Measurements from ENCODE around the gene FBLN1.

Gene FBLN1

DNA sequence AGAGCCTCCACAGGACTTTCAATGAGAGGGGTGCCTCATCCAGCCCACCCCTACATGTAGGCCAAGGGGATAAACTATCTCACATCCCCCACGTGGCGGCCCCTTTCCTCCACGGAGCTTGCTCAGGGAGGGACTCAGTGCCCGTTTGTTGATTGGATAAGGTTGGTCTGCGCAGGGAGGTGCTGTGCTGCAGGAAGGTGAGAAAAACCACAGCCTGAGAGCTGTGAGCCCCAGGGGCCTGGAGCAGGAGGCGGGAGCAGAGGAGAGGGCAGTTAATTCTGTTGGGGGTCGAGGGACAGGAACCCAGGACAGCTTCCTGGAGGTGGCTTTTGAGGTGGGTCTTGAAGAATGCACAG lies 137.0 kb downstream of the FBLN1 start:
- Histone ChIP-seq H3K79me1 (replicated peaks; ENCODE audit: low read length, poor library complexity, severe bottlenecking) (no peaks in the 10 kb centered on the region), H3K4me2 (ENCODE audit: low read length, poor library complexity, severe bottlenecking) (no peak overlapping the region), H2AK5ac (ENCODE audit: low read length, severe bottlenecking) (peak overlapping the region; percentile 30), H3K14ac (ENCODE audit: low read length in 2 of 2) (no peak overlapping the region), H4K8ac (ENCODE audit: low read length) (no peak overlapping the region), H3K23ac (ENCODE audit: low read length in 2 of 2) (no peak overlapping the region), H2BK15ac (ENCODE audit: low read depth, poor library complexity, severe bottlenecking) (no peak overlapping the region), H3K9me3 (ENCODE audit: control insufficient read depth, low read length) (no peaks in the 10 kb centered on the region), H2BK5ac (ENCODE audit: low read depth, low read length, poor library complexity, severe bottlenecking) (no peak overlapping the region), H2BK120ac (ENCODE audit: low read depth, low read length) (no peak overlapping the region), H3K4ac (ENCODE audit: low read depth in 1 of 2, low read length in 2 of 2) (no peak overlapping the region), H2BK12ac (ENCODE audit: low read length in 2 of 2) (peak overlapping the region in 1 of 2 experiments; percentile 91), H3K27ac (ENCODE audit: low read length, poor library complexity, severe bottlenecking) (no peak overlapping the region), H4K91ac (ENCODE audit: low read length) (peak overlapping the region; percentile 19), H2AFZ (ENCODE audit: low read depth, low read length) (no peak overlapping the region), H3K36me3 (ENCODE audit: control insufficient read depth in 1 of 2, insufficient read depth in 2 of 2, low read depth in 1 of 2, low read length in 2 of 2) (no peaks in the 10 kb centered on the region), H3K4me1 (ENCODE audit: control insufficient read depth, insufficient read depth, low read depth, low read length) (peaks cover 9% of the 10 kb centered on the region), H3K9ac (ENCODE audit: low read length) (no peak overlapping the region), H3K4me3 (ENCODE audit: insufficient read depth in 1 of 2, low read depth in 1 of 2, low read length in 2 of 2) (no peak overlapping the region), H3K18ac (ENCODE audit: low read depth in 1 of 2, low read length in 2 of 2) (peak overlapping the region; percentile 11 to 89), H3K27me3 (ENCODE audit: control insufficient read depth in 1 of 2, insufficient read depth in 1 of 2, low read length in 2 of 2) (peaks cover 0 to 44% of the 10 kb centered on the region in 2 experiments)
- 65% methylated on average over 7 of the region's 7 CpGs for WGBS
- no peak for DNase-seq

DNA sequence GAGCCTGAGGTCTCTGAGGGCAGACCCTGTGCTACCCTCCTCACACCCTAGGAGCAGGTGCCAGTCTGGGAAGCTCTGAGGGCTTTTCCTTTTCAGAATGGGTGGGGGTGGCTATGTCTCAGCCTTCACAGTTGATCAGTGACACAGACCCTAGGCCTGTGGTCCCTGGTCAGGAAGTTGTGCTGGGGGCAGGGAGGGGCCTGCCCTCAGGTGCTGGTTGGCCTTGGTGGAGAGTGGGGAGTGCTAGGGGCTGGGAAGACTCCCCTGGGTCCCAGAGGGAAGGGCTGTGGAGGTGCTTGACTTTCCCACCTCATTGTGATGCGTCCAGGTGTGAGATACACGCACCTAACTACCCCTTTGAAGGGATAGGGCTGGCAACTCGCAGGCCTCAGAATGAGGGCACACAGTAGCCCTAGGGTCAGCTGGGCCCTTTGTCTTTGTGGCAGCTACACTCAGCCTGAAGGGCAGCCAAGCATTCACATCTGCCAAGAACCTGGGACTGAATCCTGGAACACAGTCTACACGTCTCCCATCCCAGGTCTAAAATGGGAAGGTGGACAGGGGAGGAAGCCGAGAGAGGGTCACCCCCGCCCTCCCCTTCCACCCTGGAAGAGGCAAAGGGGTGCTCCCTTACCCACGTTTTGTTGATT lies 137.7 kb downstream of the FBLN1 start:
- no peak overlapping the region for H4K8ac ChIP-seq (ENCODE audit: low read length)
- peaks cover 12% of the 10 kb centered on the region for H3K4me1 ChIP-seq (ENCODE audit: control insufficient read depth, insufficient read depth, low read depth, low read length)
- no peak overlapping the region for H3K18ac ChIP-seq (ENCODE audit: low read depth in 1 of 2, low read length in 2 of 2)
- no peak overlapping the region for H3K4me2 ChIP-seq (ENCODE audit: low read length, poor library complexity, severe bottlenecking)
- H2BK15ac ChIP-seq (ENCODE audit: low read depth, poor library complexity, severe bottlenecking), result peak overlapping the region; percentile 53
- no peak overlapping the region for H2AFZ ChIP-seq (ENCODE audit: low read depth, low read length)
- H3K9me3 ChIP-seq (ENCODE audit: control insufficient read depth, low read length), result no peaks in the 10 kb centered on the region
- no peak overlapping the region for H3K23ac ChIP-seq (ENCODE audit: low read length in 2 of 2)
- H3K4ac ChIP-seq (ENCODE audit: low read depth in 1 of 2, low read length in 2 of 2), result no peak overlapping the region
- H3K36me3 ChIP-seq (ENCODE audit: control insufficient read depth in 1 of 2, insufficient read depth in 2 of 2, low read depth in 1 of 2, low read length in 2 of 2), result no peaks in the 10 kb centered on the region
- H3K79me1 ChIP-seq (replicated peaks; ENCODE audit: low read length, poor library complexity, severe bottlenecking), result no peaks in the 10 kb centered on the region
- H2BK120ac ChIP-seq (ENCODE audit: low read depth, low read length), result no peak overlapping the region
- H3K27ac ChIP-seq (ENCODE audit: low read length, poor library complexity, severe bottlenecking), result no peak overlapping the region
- peaks cover 0 to 47% of the 10 kb centered on the region in 2 experiments for H3K27me3 ChIP-seq (ENCODE audit: control insufficient read depth in 1 of 2, insufficient read depth in 1 of 2, low read length in 2 of 2)
- peak overlapping the region; percentile 17 to 28 for H2BK12ac ChIP-seq (ENCODE audit: low read length in 2 of 2)
- H3K14ac ChIP-seq (ENCODE audit: low read length in 2 of 2), result peak overlapping the region in 1 of 2 experiments; percentile 31
- no peak overlapping the region for H2AK5ac ChIP-seq (ENCODE audit: low read length, severe bottlenecking)
- DNase-seq, result no peak
- no peak overlapping the region for H2BK5ac ChIP-seq (ENCODE audit: low read depth, low read length, poor library complexity, severe bottlenecking)
- no peak overlapping the region for H4K91ac ChIP-seq (ENCODE audit: low read length)
- WGBS, result 65% methylated on average over 7 of the region's 7 CpGs
- no peak overlapping the region for H3K9ac ChIP-seq (ENCODE audit: low read length)
- no peak overlapping the region for H3K4me3 ChIP-seq (ENCODE audit: insufficient read depth in 1 of 2, low read depth in 1 of 2, low read length in 2 of 2)

DNA sequence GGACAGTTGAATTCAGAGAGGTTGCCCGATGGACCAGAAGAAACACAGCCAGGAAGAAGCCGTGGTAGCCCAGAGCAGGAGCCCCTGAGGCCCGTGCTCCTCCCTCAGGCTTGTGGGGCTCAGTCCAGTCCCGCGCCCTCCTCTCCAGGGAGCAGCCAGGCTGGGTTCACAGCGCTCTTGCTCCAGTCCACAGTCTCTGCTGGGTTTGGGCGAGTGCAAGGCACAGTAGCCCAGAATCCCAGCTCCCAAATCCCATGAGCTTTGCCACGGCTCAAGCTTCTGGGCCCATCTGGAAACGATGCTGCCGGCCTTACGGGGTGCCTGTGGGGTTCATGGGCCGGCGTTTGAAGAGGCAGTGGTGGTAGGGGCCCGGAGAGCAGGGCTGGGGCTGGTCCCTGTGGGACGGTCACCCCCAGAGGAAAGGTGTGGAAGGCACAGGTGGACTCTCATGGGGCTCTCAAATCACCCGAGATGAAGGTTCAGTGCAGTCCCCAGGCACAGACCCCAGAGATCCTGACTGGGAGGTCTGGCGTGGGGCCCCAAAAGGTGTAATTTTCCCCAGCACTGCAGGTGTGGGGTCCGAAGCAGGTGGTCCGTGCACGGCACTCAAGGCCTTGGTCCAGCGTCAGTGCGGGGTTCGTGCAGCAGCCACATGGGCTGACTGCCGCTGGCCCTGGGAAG lies 138.4 kb downstream of the FBLN1 start:
- Histone ChIP-seq H3K4ac (ENCODE audit: low read depth in 1 of 2, low read length in 2 of 2) (no peak overlapping the region), H2AFZ (ENCODE audit: low read depth, low read length) (no peak overlapping the region), H3K27me3 (ENCODE audit: control insufficient read depth in 1 of 2, insufficient read depth in 1 of 2, low read length in 2 of 2) (peaks cover 0 to 50% of the 10 kb centered on the region in 2 experiments), H3K18ac (ENCODE audit: low read depth in 1 of 2, low read length in 2 of 2) (no peak overlapping the region), H2BK12ac (ENCODE audit: low read length in 2 of 2) (peak overlapping the region in 1 of 2 experiments; percentile 28), H3K9ac (ENCODE audit: low read length) (no peak overlapping the region), H4K8ac (ENCODE audit: low read length) (no peak overlapping the region), H2BK120ac (ENCODE audit: low read depth, low read length) (no peak overlapping the region), H3K23ac (ENCODE audit: low read length in 2 of 2) (no peak overlapping the region), H3K36me3 (ENCODE audit: control insufficient read depth in 1 of 2, insufficient read depth in 2 of 2, low read depth in 1 of 2, low read length in 2 of 2) (no peaks in the 10 kb centered on the region), H3K4me2 (ENCODE audit: low read length, poor library complexity, severe bottlenecking) (no peak overlapping the region), H3K4me1 (ENCODE audit: control insufficient read depth, insufficient read depth, low read depth, low read length) (peaks cover 18% of the 10 kb centered on the region), H2BK5ac (ENCODE audit: low read depth, low read length, poor library complexity, severe bottlenecking) (no peak overlapping the region), H3K4me3 (ENCODE audit: insufficient read depth in 1 of 2, low read depth in 1 of 2, low read length in 2 of 2) (no peak overlapping the region), H2BK15ac (ENCODE audit: low read depth, poor library complexity, severe bottlenecking) (no peak overlapping the region), H2AK5ac (ENCODE audit: low read length, severe bottlenecking) (no peak overlapping the region), H3K9me3 (ENCODE audit: control insufficient read depth, low read length) (no peaks in the 10 kb centered on the region), H3K14ac (ENCODE audit: low read length in 2 of 2) (no peak overlapping the region), H3K27ac (ENCODE audit: low read length, poor library complexity, severe bottlenecking) (no peak overlapping the region), H4K91ac (ENCODE audit: low read length) (no peak overlapping the region), H3K79me1 (replicated peaks; ENCODE audit: low read length, poor library complexity, severe bottlenecking) (no peaks in the 10 kb centered on the region)
- WGBS, result 92% methylated on average over 24 of the region's 24 CpGs
- no peak for DNase-seq

DNA sequence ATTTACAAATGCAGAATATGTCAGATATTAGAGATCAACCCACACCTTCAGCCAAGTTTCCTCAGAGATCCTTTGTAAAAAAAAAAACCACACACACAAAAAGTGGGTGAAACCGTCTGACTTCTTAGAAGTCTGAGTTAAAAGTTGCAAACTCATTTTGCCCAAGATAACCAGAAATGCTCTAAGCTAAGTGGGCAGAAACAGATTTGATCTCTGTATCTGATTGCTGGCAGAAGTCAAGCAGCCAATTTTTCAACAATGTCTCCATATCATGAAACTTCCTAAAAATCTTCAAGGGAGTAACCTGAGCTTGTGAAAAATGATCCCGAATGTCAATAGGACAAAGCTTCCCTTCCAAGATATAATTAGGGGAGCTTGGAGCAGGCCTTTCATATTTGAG lies 140.3 kb downstream of the FBLN1 start:
- H3K4me3 ChIP-seq (ENCODE audit: insufficient read depth in 1 of 2, low read depth in 1 of 2, low read length in 2 of 2), result no peak overlapping the region
- no peak overlapping the region for H3K27ac ChIP-seq (ENCODE audit: low read length, poor library complexity, severe bottlenecking)
- H4K8ac ChIP-seq (ENCODE audit: low read length), result no peak overlapping the region
- no peaks in the 10 kb centered on the region for H3K9me3 ChIP-seq (ENCODE audit: control insufficient read depth, low read length)
- no peak overlapping the region for H2BK15ac ChIP-seq (ENCODE audit: low read depth, poor library complexity, severe bottlenecking)
- no peak overlapping the region for H2AFZ ChIP-seq (ENCODE audit: low read depth, low read length)
- no peak overlapping the region for H3K4ac ChIP-seq (ENCODE audit: low read depth in 1 of 2, low read length in 2 of 2)
- H3K9ac ChIP-seq (ENCODE audit: low read length), result no peak overlapping the region
- H3K4me1 ChIP-seq (ENCODE audit: control insufficient read depth, insufficient read depth, low read depth, low read length), result peaks cover 21% of the 10 kb centered on the region
- H2BK120ac ChIP-seq (ENCODE audit: low read depth, low read length), result no peak overlapping the region
- H3K4me2 ChIP-seq (ENCODE audit: low read length, poor library complexity, severe bottlenecking), result no peak overlapping the region
- H3K14ac ChIP-seq (ENCODE audit: low read length in 2 of 2), result no peak overlapping the region
- no peak overlapping the region for H2BK12ac ChIP-seq (ENCODE audit: low read length in 2 of 2)
- no peak overlapping the region for H2BK5ac ChIP-seq (ENCODE audit: low read depth, low read length, poor library complexity, severe bottlenecking)
- no peaks in the 10 kb centered on the region for H3K79me1 ChIP-seq (replicated peaks; ENCODE audit: low read length, poor library complexity, severe bottlenecking)
- WGBS, result 92% methylated on average over 2 of the region's 2 CpGs
- H4K91ac ChIP-seq (ENCODE audit: low read length), result no peak overlapping the region
- H2AK5ac ChIP-seq (ENCODE audit: low read length, severe bottlenecking), result no peak overlapping the region
- H3K36me3 ChIP-seq (ENCODE audit: control insufficient read depth in 1 of 2, insufficient read depth in 2 of 2, low read depth in 1 of 2, low read length in 2 of 2), result no peaks in the 10 kb centered on the region
- H3K18ac ChIP-seq (ENCODE audit: low read depth in 1 of 2, low read length in 2 of 2), result no peak overlapping the region
- no peak for DNase-seq
- H3K27me3 ChIP-seq (ENCODE audit: control insufficient read depth in 1 of 2, insufficient read depth in 1 of 2, low read length in 2 of 2), result peaks cover 0 to 59% of the 10 kb centered on the region in 2 experiments
- no peak overlapping the region for H3K23ac ChIP-seq (ENCODE audit: low read length in 2 of 2)

Data from mesenchymal stem cell (in vitro differentiated cells and primary cell).